ENCODE results near the gene LGR6. TPM values are rescaled to one million over a fixed set of nuclear protein-coding genes. Genes with fewer than 3 reads are reported as not detected.
"Not testable (repeated sequence)": the region's sequence is repeated elsewhere in the genome, so short reads cannot be mapped to it uniquely, and the experiment has no call there.

The LGR6 gene
- total RNA-seq, 3 donors from 2014 or later: 2.6 to 11.3 TPM; not detected in 1

- TF ChIP-seq POLR2AphosphoS5 (IDR thresholded peaks at IDR 0.05) (no peak), POLR2A (IDR thresholded peaks at IDR 0.05) (no peak), CTCF (IDR thresholded peaks at IDR 0.05) (no peak)
- Histone ChIP-seq H3K36me3 (no peaks in the 10 kb centered on the region), H3K4me3 (no peak overlapping the region), H3K4me1 (no peaks in the 10 kb centered on the region), H3K9me3 (no peaks in the 10 kb centered on the region), H3K27me3 (no peaks in the 10 kb centered on the region), H3K27ac (no peak overlapping the region)
- intact Hi-C loops (cut with DNase I; ENCODE audit: low total_unique reads): loop anchor here (2.0 kb wide), 1 partner anchor 67 kb away; no protein-coding TSS in a partner anchor
- DNase-seq (ENCODE audit: low spot score in 2 of 2): no peak
These were observed 19.6 kb upstream of the LGR6 start for GRCh38 chr1:202173993-202174392.

DNA sequence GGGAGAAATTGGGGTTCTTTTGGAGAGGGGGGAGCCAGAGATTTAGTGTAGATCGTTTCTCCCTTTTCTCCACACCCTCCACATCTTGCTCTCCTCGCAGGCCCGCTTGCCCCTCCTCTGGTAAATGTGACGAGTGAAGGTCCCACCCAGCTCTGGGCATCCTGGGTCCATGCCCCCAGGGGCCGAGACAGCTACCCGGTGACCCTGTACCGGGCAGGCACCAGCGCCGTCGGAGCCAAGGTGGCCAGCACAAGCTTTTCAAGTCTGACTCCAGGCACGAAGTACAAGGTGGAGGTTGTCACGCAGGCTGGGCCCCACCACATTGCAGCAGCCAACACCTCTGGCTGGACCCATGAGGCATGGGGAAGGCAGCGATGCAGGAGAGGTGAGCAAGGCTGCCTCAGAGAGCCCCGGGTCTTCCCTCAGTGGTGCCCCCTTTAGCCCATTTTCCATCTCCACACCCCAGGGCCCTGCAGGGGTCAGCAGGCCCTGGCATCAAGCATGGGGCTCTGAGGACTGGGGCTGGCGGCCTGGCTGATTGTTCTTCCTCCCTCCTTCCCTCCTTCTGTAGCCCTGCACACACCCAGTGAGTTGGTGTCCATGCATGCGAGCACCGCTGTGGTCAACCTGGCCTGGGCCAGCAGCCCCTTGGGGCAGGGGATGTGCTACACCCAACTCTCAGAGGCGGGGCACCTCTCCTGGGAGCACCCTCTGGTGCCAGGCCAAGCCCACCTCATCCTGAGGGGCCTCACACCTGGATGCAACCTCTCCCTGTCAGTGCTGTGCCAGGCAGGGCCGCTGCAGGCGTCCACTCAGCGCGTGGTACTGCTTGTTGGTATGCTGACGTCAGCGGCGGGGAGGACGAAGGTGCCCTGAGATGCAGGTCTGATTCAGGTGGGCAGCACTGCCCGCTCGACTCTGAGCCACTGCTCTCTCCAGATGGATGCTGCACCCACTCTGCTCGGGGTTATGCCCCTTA, 16.4 kb upstream of the LGR6 start:
- no peak overlapping the region for H3K4me3 ChIP-seq
- intact Hi-C loops (cut with DNase I; ENCODE audit: low total_unique reads): no loop called here
- no peaks in the 10 kb centered on the region for H3K27me3 ChIP-seq
- no peaks in the 10 kb centered on the region for H3K9me3 ChIP-seq
- H3K4me1 ChIP-seq: no peaks in the 10 kb centered on the region
- H3K36me3 ChIP-seq: no peaks in the 10 kb centered on the region
- no peak for DNase-seq (ENCODE audit: low spot score in 2 of 2)
- H3K27ac ChIP-seq: no peak overlapping the region
- TF ChIP-seq POLR2AphosphoS5 (IDR thresholded peaks at IDR 0.05) (no peak), POLR2A (IDR thresholded peaks at IDR 0.05) (no peak), CTCF (IDR thresholded peaks at IDR 0.05) (no peak)

- no peak for DNase-seq (ENCODE audit: low spot score in 2 of 2)
- Histone ChIP-seq H3K27ac (no peak overlapping the region), H3K36me3 (no peaks in the 10 kb centered on the region), H3K4me3 (no peak overlapping the region), H3K27me3 (no peaks in the 10 kb centered on the region), H3K4me1 (no peaks in the 10 kb centered on the region), H3K9me3 (no peaks in the 10 kb centered on the region)
- intact Hi-C loops (cut with DNase I; ENCODE audit: low total_unique reads): loop anchor here (10.0 kb wide), 1 partner anchor 1255 kb away; no protein-coding TSS in a partner anchor
- TF ChIP-seq CTCF (IDR thresholded peaks at IDR 0.05): no peak
- TF ChIP-seq POLR2AphosphoS5 (IDR thresholded peaks at IDR 0.05): no peak
- no peak for TF ChIP-seq POLR2A (IDR thresholded peaks at IDR 0.05)
These were observed 13.5 kb upstream of the LGR6 start for GRCh38 chr1:202179828-202180750.

GRCh38 chr1:202180751-202181139, 12.9 kb upstream of the LGR6 start:
- H3K4me1 ChIP-seq; H3K9me3 ChIP-seq; H3K27ac ChIP-seq; DNase-seq (ENCODE audit: low spot score in 2 of 2); H3K27me3 ChIP-seq; H3K4me3 ChIP-seq; H3K36me3 ChIP-seq: not testable (repeated sequence)
- intact Hi-C loops (cut with DNase I; ENCODE audit: low total_unique reads): loop anchor here (10.0 kb wide), 1 partner anchor 1256 kb away; no protein-coding TSS in a partner anchor

DNA sequence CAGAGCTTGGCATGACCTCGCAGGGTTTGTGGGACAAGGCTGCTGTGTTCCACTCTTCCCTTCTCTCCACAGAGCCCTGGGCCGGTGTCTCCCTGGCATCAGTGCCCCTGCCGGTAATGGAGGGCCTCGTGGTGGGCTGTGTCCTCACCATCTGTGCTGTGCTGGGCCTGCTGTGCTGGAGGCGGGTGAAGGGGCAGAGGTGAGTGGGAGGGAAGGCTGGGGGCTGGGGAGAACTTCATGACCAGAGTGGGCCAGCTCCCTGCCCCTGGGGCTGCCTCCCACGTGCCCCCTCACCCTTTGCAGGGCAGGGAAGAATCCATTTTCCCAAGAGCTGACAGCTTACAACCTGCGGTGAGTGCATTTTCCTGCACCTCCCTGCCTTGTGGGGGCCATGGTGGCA, 12.0 kb upstream of the LGR6 start:
- no peak for DNase-seq (ENCODE audit: low spot score in 2 of 2)
- intact Hi-C loops (cut with DNase I; ENCODE audit: low total_unique reads): loop anchor here (10.0 kb wide), 1 partner anchor 1257 kb away; no protein-coding TSS in a partner anchor
- no peak overlapping the region for H3K27ac ChIP-seq
- no peaks in the 10 kb centered on the region for H3K36me3 ChIP-seq
- H3K4me1 ChIP-seq: no peaks in the 10 kb centered on the region
- TF ChIP-seq POLR2AphosphoS5 (IDR thresholded peaks at IDR 0.05): no peak
- no peak for TF ChIP-seq POLR2A (IDR thresholded peaks at IDR 0.05)
- no peak for TF ChIP-seq CTCF (IDR thresholded peaks at IDR 0.05)
- no peaks in the 10 kb centered on the region for H3K9me3 ChIP-seq
- H3K27me3 ChIP-seq: no peaks in the 10 kb centered on the region
- H3K4me3 ChIP-seq: no peak overlapping the region

Data from breast epithelium (tissue), 4 donors.